ENCODE data around the gene SGSM2. TPM values are rescaled to one million over a fixed set of nuclear protein-coding genes. Genes with fewer than 3 reads are reported as not detected.
A peak's percentile ranks its signal among the peaks of the same experiment; 100 is the strongest.

The SGSM2 gene
- total RNA-seq, 1 experiment from 2014 or later: 62.0 TPM

DNA sequence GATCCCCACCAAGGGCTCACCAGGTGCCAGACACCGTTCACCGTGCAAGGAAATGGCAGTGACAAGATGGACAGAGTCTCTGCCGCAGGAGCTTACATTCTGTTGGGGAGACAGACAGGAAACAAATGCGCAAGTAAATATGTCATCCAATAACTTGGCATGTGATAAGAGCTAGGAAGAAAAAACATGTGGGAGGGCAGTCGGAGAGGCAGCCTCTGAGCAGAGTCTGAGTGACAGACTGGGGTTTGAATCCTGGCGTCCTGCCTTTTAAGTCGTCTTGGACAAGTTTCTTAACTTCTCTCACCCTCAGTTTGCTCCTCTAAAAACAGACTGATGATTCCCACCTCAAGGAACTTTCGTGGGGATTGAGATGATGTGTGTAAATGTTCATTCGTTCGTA lies 7.2 kb downstream of the SGSM2 start:
- Histone ChIP-seq H3K9me2 (ENCODE audit: insufficient read depth) (no peaks in the 10 kb centered on the region), H3K36me3 (ENCODE audit: low read depth) (no peaks in the 10 kb centered on the region), H2AFZ (no peak overlapping the region), H3K79me2 (ENCODE audit: low read depth) (no peaks in the 10 kb centered on the region; the same call in 1 of the 2 replicates), H3K27me3 (ENCODE audit: insufficient read depth, low read depth) (no peaks in the 10 kb centered on the region), H3K27ac (no peak overlapping the region), H3K4me1 (replicated peaks; ENCODE audit: insufficient read depth) (peaks cover 34% of the 10 kb centered on the region), H4K20me1 (ENCODE audit: insufficient read depth) (no peaks in the 10 kb centered on the region), H3F3A (ENCODE audit: insufficient read depth, low read depth) (peaks cover 47% of the 10 kb centered on the region), H3K9me3 (ENCODE audit: insufficient read depth, low read depth) (no peaks in the 10 kb centered on the region), H3K4me3 (no peak overlapping the region), H3K4me2 (no peak overlapping the region)
- DNase-seq: no peak
- CTCF ChIA-PET: no interaction called here
- POLR2A ChIA-PET (ENCODE audit: unreplicated experiment): no interaction called here
- no TSS peak for BruUV-seq (replicated peaks)
- TF ChIP-seq, protein P1, sequence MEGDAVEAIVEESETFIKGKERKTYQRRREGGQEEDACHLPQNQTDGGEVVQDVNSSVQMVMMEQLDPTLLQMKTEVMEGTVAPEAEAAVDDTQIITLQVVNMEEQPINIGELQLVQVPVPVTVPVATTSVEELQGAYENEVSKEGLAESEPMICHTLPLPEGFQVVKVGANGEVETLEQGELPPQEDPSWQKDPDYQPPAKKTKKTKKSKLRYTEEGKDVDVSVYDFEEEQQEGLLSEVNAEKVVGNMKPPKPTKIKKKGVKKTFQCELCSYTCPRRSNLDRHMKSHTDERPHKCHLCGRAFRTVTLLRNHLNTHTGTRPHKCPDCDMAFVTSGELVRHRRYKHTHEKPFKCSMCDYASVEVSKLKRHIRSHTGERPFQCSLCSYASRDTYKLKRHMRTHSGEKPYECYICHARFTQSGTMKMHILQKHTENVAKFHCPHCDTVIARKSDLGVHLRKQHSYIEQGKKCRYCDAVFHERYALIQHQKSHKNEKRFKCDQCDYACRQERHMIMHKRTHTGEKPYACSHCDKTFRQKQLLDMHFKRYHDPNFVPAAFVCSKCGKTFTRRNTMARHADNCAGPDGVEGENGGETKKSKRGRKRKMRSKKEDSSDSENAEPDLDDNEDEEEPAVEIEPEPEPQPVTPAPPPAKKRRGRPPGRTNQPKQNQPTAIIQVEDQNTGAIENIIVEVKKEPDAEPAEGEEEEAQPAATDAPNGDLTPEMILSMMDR (conservative IDR thresholded peaks at IDR 0.05): no peak
- no peak for TF ChIP-seq EZH2 (IDR thresholded peaks at IDR 0.05; ENCODE audit: low read depth)
- intact Hi-C loops (cut with micrococcal nuclease; ENCODE audit: unreplicated experiment): no loop called here

DNA sequence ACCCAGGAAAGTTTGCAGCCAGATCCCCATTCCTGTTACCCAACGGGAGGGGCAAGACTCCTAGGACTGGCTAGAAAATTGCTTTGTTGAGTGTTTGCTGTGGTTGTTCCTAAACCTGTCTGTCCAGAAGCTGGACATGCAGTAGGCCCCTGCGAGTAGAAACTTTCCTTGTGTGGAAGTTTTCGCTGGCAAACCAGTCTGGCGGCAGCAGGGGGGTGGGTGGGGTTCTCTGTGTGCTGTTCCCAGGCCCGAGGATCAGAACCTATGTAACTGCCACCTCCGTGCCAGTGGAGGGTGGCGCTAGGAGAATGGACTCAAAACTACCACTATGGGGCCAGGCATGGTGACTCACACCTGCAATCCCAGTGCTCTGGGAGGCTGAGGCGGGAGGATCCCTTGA lies 9.2 kb downstream of the SGSM2 start:
- no peak overlapping the region for H3K4me3 ChIP-seq
- TF ChIP-seq, protein P1 (conservative IDR thresholded peaks at IDR 0.05): no peak
- no peak for TF ChIP-seq EZH2 (IDR thresholded peaks at IDR 0.05; ENCODE audit: low read depth)
- no peaks in the 10 kb centered on the region; the same call in 1 of the 2 replicates for H3K79me2 ChIP-seq (ENCODE audit: low read depth)
- H3K4me1 ChIP-seq (replicated peaks; ENCODE audit: insufficient read depth): peaks cover 34% of the 10 kb centered on the region
- H4K20me1 ChIP-seq (ENCODE audit: insufficient read depth): no peaks in the 10 kb centered on the region
- CTCF ChIA-PET: interaction anchor here (0.6 to 1.0 kb wide), 3 partner anchors 8 to 39 kb away, joined by 3 to 6 read pairs (median 3); no protein-coding TSS in a partner anchor
- peak overlapping the region; percentile 77 for H3K27ac ChIP-seq
- H3K9me2 ChIP-seq (ENCODE audit: insufficient read depth): no peaks in the 10 kb centered on the region
- peaks cover 48% of the 10 kb centered on the region for H3F3A ChIP-seq (ENCODE audit: insufficient read depth, low read depth)
- peak overlapping the region; percentile 62 for H3K4me2 ChIP-seq
- intact Hi-C loops (cut with micrococcal nuclease; ENCODE audit: unreplicated experiment): loop anchor here (1.0 to 2.0 kb wide), 2 partner anchors 8 to 44 kb away; partner anchors contain the start of genes SMG6 and SRR
- no peaks in the 10 kb centered on the region for H3K36me3 ChIP-seq (ENCODE audit: low read depth)
- BruUV-seq (replicated peaks): no TSS peak
- no peaks in the 10 kb centered on the region for H3K27me3 ChIP-seq (ENCODE audit: insufficient read depth, low read depth)
- no peak overlapping the region for H2AFZ ChIP-seq
- DNase-seq: peak; percentile 75 to 91
- POLR2A ChIA-PET (ENCODE audit: unreplicated experiment): interaction anchor here (0.7 kb wide), 1 partner anchor 15 kb away, joined by 3 read pairs; no protein-coding TSS in a partner anchor
- H3K9me3 ChIP-seq (ENCODE audit: insufficient read depth, low read depth): no peaks in the 10 kb centered on the region

DNA sequence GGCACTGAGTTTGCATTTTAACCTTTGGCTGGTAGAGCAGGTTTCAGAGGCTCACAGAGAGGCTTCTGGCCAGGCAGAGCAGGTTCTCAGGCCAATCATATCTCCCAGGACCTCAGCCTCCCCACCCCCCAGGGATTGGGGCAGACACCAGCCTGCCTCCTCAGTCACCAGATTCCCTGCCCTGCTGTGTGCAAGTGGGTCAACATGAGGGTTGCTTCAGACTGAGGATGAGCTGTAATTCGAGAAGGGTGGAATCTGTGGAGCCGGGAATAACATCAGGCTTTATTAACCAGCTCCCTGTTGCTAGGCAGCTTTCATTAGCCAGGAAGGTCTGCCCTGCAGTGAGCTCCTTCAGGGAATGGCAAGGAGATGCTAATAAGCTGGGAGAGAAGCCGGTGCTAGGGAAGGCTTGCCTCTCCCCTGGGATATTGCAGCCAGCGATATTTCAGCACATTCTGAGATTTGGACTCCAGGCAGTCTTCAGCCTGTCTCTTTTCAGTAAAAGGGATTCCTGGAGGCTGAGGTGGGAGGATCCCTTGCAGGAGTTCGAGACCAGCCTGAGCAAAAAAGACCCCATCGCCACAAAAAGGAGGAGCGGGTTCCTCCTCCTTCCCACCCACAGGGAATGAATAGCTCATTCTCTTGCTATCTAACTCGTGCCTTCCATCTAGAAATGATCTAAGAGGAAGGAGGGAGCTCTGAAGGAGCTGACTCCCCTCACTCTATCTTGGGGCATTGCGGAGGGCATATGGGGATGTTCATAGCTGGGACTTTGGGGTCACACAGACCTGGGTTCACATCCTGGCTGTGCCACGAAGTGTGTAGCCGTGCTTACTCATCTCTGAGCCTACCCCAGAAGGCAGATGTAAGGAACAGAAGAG lies 10.7 kb downstream of the SGSM2 start:
- no peaks in the 10 kb centered on the region for H3K9me3 ChIP-seq (ENCODE audit: insufficient read depth, low read depth)
- CTCF ChIA-PET: interaction anchor here (0.6 to 1.4 kb wide), 5 partner anchors 10 to 1418 kb away, joined by 3 to 7 read pairs (median 4); no protein-coding TSS in a partner anchor
- no peaks in the 10 kb centered on the region; the same call in 1 of the 2 replicates for H3K79me2 ChIP-seq (ENCODE audit: low read depth)
- no peaks in the 10 kb centered on the region for H3K9me2 ChIP-seq (ENCODE audit: insufficient read depth)
- POLR2A ChIA-PET (ENCODE audit: unreplicated experiment): interaction anchor here (0.5 to 1.2 kb wide), 13 partner anchors 10 to 337 kb away, joined by 3 to 11 read pairs (median 4); partner anchors contain the start of genes SMG6, SRR and TSR1
- H3K36me3 ChIP-seq (ENCODE audit: low read depth): no peaks in the 10 kb centered on the region
- no peak overlapping the region for H2AFZ ChIP-seq
- DNase-seq: peak; percentile 93 to 95
- peak overlapping the region; percentile 77 for H3K27ac ChIP-seq
- H3K4me3 ChIP-seq: no peak overlapping the region
- H3K4me1 ChIP-seq (replicated peaks; ENCODE audit: insufficient read depth): peaks cover 34% of the 10 kb centered on the region
- H3K27me3 ChIP-seq (ENCODE audit: insufficient read depth, low read depth): no peaks in the 10 kb centered on the region
- intact Hi-C loops (cut with micrococcal nuclease; ENCODE audit: unreplicated experiment): loop anchor here (2.0 kb wide), 1 partner anchor 45 kb away; the partner anchor contains the start of genes SMG6 and SRR
- H3F3A ChIP-seq (ENCODE audit: insufficient read depth, low read depth): peaks cover 53% of the 10 kb centered on the region
- TF ChIP-seq EZH2 (IDR thresholded peaks at IDR 0.05; ENCODE audit: low read depth): no peak
- TF ChIP-seq, protein P1 (conservative IDR thresholded peaks at IDR 0.05): no peak
- BruUV-seq (replicated peaks): no TSS peak
- H4K20me1 ChIP-seq (ENCODE audit: insufficient read depth): no peaks in the 10 kb centered on the region
- peak overlapping the region; percentile 62 for H3K4me2 ChIP-seq
